Neural progenitor cell (in vitro differentiated cells): Measurements from ENCODE around the gene SLC1A6. TPM values are rescaled to one million over a fixed set of nuclear protein-coding genes. Genes with fewer than 3 reads are reported as not detected.

Experiments used
- DNase-seq: peaks from one replicate; pipeline ENCODE4 v3.0.0-alpha.2; 2016; ENCODE audit warnings: low spot score
- H2AFZ ChIP-seq: fragments of 200-600 bp; sonication (generic); replicated peaks from 2 replicates; pipeline ENCODE4 v1.6.1; 2016; ENCODE audit warnings: antibody characterized with exemption
- H3F3A ChIP-seq: fragments of 200-600 bp; sonication (generic); 2 replicates; pipeline ENCODE4 v1.6.1; 2016; ENCODE audit warnings: antibody characterized with exemption, low read depth
- H3K27ac ChIP-seq: fragments of 200-600 bp; sonication (generic); 2 replicates; pipeline ENCODE4 v1.5.1; 2016; ENCODE audit warnings: mild to moderate bottlenecking
- H3K27me3 ChIP-seq: fragments of 200-600 bp; sonication (generic); 2 replicates; pipeline ENCODE4 v1.6.1; 2016; ENCODE audit warnings: mild to moderate bottlenecking, moderate library complexity
- H3K36me3 ChIP-seq: fragments of 200-600 bp; sonication (generic); 2 replicates; pipeline ENCODE4 v1.5.1; 2016
- H3K4me1 ChIP-seq: fragments of 200-600 bp; sonication (generic); 2 replicates; pipeline ENCODE4 v1.6.1; 2016; ENCODE audit warnings: mixed run types
- H3K4me2 ChIP-seq: fragments of 200-600 bp; sonication (generic); 2 replicates; pipeline ENCODE4 v1.6.1; 2016
- H3K4me3 ChIP-seq: fragments of 200-600 bp; sonication (generic); 2 replicates; pipeline ENCODE4 v1.5.1; 2016
- H3K79me2 ChIP-seq: fragments of 200-600 bp; sonication (generic); 2 replicates; pipeline ENCODE4 v1.6.1; 2016; ENCODE audit warnings: low read depth
- H3K9ac ChIP-seq: fragments of 200-600 bp; sonication (generic); 2 replicates; pipeline ENCODE4 v1.6.1; 2016
- H3K9me3 ChIP-seq: fragments of 200-600 bp; sonication (generic); 2 replicates; pipeline ENCODE4 v1.5.1; 2016; ENCODE audit warnings: low read depth
- H4K20me1 ChIP-seq: fragments of 200-600 bp; sonication (generic); 2 replicates; pipeline ENCODE4 v1.6.1; 2016; ENCODE audit warnings: low read depth
- H3K27ac Mint-ChIP-seq: 3 replicates; pipeline ENCODE4 v1.8.0; 2021; ENCODE audit warnings: mixed read lengths
- H3K27me3 Mint-ChIP-seq: 2 replicates; pipeline ENCODE4 v1.8.0; 2022; ENCODE audit warnings: low read depth, mild to moderate bottlenecking, inconsistent platforms, moderate library complexity, mixed read lengths; ENCODE audit not compliant: insufficient read depth
- H3K36me3 Mint-ChIP-seq: 3 replicates; pipeline ENCODE4 v1.8.0; 2021; ENCODE audit warnings: mixed read lengths
- H3K4me1 Mint-ChIP-seq: 3 replicates; pipeline ENCODE4 v1.8.0; 2021; ENCODE audit warnings: mixed read lengths
- H3K4me3 Mint-ChIP-seq: 3 replicates; pipeline ENCODE4 v1.8.0; 2021; ENCODE audit warnings: mild to moderate bottlenecking, moderate library complexity, mixed read lengths
- H3K9me3 Mint-ChIP-seq: 3 replicates; pipeline ENCODE4 v1.8.0; 2020; ENCODE audit warnings: mixed read lengths
- EZH2 ChIP-seq: fragments of 200-600 bp; sonication (generic); IDR thresholded peaks from 2 replicates; pipeline ENCODE4 v1.6.1; 2017; ENCODE audit warnings: antibody characterized with exemption, mild to moderate bottlenecking, moderate library complexity
- EZH2phosphoT487 ChIP-seq: fragments of 200-600 bp; sonication (generic); IDR thresholded peaks from 2 replicates; pipeline ENCODE4 v1.6.1; 2017; ENCODE audit warnings: antibody characterized with exemption
- total RNA-seq: library from RNA; depleted of rRNA; stranded (reverse); fragments of >200 nt; gene quantifications from 2 replicates; pipeline ENCODE4 v1.2.3, GENCODE V29; 2015; ENCODE audit warnings: low replicate concordance
- TF ChIP-seq, protein P1 (sequence below): fragments of 200-600 bp; sonication (generic); IDR thresholded peaks from 2 replicates; pipeline ENCODE4 v1.5.1; 2017; ENCODE audit warnings: antibody characterized with exemption, mild to moderate bottlenecking

SLC1A6 gene
- total RNA-seq, 1 donor from 2014 or later: 15.0 TPM

DNA sequence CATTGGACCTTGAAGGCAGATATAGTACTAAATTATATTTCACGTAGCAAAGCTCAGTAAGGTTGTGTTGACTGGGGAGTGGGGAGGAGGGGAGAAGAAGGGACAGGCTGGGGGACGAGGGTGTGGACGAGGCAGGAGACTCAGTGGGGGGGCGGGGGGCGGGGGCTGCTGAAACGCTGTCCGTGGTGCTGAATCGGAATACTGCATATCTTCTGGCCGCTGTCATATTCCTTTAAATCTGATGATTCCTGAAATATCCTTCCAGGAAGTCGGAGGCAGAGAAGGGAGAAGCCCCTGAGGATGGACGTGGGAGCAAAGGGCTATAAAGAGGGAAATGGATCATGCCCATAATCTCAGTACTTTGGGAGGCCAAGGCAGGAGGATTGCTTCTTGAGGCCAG, 34.9 kb upstream of the SLC1A6 start:
- no peaks in the 10 kb centered on the region for H3K9me3 ChIP-seq
- no peaks in the 10 kb centered on the region for H4K20me1 ChIP-seq
- Mint-ChIP-seq H3K27ac (no peak overlapping the region), H3K4me1 (peaks cover 7% of the 10 kb centered on the region), H3K4me3 (no peak overlapping the region), H3K36me3 (no peaks in the 10 kb centered on the region), H3K27me3 (peaks cover 22% of the 10 kb centered on the region), H3K9me3 (no peaks in the 10 kb centered on the region)
- H3F3A ChIP-seq: peaks cover 7% of the 10 kb centered on the region
- H3K4me3 ChIP-seq: no peak overlapping the region
- no peaks in the 10 kb centered on the region for H3K4me1 ChIP-seq
- H3K27ac ChIP-seq: no peak overlapping the region
- no peaks in the 10 kb centered on the region for H3K36me3 ChIP-seq
- DNase-seq: peak; percentile 45
- H3K27me3 ChIP-seq: peaks cover 52% of the 10 kb centered on the region
- H3K79me2 ChIP-seq: no peaks in the 10 kb centered on the region
- no peak overlapping the region for H3K9ac ChIP-seq
- H3K4me2 ChIP-seq: no peak overlapping the region
- TF ChIP-seq, protein P1, sequence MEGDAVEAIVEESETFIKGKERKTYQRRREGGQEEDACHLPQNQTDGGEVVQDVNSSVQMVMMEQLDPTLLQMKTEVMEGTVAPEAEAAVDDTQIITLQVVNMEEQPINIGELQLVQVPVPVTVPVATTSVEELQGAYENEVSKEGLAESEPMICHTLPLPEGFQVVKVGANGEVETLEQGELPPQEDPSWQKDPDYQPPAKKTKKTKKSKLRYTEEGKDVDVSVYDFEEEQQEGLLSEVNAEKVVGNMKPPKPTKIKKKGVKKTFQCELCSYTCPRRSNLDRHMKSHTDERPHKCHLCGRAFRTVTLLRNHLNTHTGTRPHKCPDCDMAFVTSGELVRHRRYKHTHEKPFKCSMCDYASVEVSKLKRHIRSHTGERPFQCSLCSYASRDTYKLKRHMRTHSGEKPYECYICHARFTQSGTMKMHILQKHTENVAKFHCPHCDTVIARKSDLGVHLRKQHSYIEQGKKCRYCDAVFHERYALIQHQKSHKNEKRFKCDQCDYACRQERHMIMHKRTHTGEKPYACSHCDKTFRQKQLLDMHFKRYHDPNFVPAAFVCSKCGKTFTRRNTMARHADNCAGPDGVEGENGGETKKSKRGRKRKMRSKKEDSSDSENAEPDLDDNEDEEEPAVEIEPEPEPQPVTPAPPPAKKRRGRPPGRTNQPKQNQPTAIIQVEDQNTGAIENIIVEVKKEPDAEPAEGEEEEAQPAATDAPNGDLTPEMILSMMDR: no peak
- no peak for TF ChIP-seq EZH2
- TF ChIP-seq EZH2phosphoT487: no peak
- no peak overlapping the region for H2AFZ ChIP-seq

DNA sequence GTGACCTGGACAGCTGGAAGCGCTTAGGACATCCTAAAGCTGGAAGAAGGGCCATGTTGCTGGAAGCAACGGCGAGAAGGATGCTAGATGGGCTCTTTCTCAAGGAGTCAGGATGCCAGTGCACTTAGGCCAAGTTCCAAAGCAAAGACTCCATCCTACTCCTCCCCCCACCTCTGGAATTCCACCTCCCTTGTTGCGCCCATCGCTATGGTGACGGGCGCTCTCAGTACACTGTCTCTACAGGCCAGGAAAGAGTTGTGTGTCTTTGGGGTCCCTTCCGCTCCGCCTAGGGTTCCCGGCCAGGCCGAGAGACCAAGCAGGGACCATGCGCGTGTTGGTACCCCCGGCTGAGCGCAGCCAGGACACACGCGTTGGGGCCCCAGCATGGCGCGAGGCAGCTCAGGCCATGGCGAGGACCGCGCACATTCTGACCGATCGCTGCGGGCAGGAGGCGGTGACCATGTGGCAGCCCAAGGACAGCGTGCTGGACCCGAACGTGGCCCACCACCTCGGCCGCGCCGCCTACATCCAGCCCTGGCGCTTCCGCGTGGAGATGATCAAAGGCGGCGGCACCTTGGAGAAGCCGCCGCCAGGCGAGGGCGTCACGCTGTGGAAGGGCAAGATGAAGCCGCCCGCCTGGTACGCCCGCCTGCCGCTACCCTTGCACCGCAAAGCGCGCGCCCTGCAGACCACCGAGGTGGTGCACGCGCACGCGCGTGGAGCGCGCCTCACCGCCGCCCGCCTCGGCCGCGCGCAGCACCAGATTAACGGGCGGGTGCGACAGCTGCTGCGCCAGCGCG, 31.0 kb upstream of the SLC1A6 start:
- no peaks in the 10 kb centered on the region for H3K4me1 ChIP-seq
- peak overlapping the region; percentile 34 for H2AFZ ChIP-seq
- peak; percentile 76 for DNase-seq
- peaks cover 24% of the 10 kb centered on the region for H3K27me3 Mint-ChIP-seq
- H4K20me1 ChIP-seq: no peaks in the 10 kb centered on the region
- H3K36me3 ChIP-seq: no peaks in the 10 kb centered on the region
- no peak for TF ChIP-seq EZH2
- TF ChIP-seq, protein P1: no peak
- TF ChIP-seq EZH2phosphoT487: no peak
- H3K4me2 ChIP-seq: peak overlapping the region; percentile 73
- no peaks in the 10 kb centered on the region for H3K79me2 ChIP-seq
- H3K4me1 Mint-ChIP-seq: peaks cover 7% of the 10 kb centered on the region
- H3K4me3 Mint-ChIP-seq: peak overlapping the region; percentile 67
- peaks cover 7% of the 10 kb centered on the region for H3F3A ChIP-seq
- H3K9ac ChIP-seq: no peak overlapping the region
- no peaks in the 10 kb centered on the region for H3K9me3 ChIP-seq
- no peaks in the 10 kb centered on the region for H3K36me3 Mint-ChIP-seq
- no peak overlapping the region for H3K27ac Mint-ChIP-seq
- H3K27me3 ChIP-seq: peaks cover 60% of the 10 kb centered on the region
- peak overlapping the region; percentile 41 for H3K4me3 ChIP-seq
- no peaks in the 10 kb centered on the region for H3K9me3 Mint-ChIP-seq
- H3K27ac ChIP-seq: no peak overlapping the region

DNA sequence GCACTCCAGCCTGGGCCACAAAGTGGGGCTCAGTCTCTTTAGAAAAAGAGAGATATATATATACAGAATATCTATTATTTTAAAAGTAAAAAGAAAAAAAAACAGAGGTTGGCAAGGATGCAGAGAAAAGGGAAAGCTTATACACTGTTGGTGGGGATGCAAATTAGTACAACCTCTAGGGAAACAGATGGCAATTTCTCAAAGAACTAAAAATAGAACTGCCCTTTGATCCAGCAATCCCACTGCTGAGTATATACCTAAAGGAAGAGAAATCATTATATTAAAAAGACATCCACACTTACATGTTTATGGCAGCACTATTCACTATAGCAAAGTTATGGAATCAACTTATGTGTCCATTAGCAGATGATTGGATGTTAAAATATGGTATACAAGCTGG, 28.6 kb upstream of the SLC1A6 start:
- H3K9me3 Mint-ChIP-seq: no peaks in the 10 kb centered on the region
- H3K36me3 Mint-ChIP-seq: no peaks in the 10 kb centered on the region
- no peaks in the 10 kb centered on the region for H3K79me2 ChIP-seq
- H3K27ac Mint-ChIP-seq: no peak overlapping the region
- no peaks in the 10 kb centered on the region for H3K4me1 ChIP-seq
- no peak overlapping the region for H3K27ac ChIP-seq
- peaks cover 45% of the 10 kb centered on the region for H3K27me3 ChIP-seq
- TF ChIP-seq, protein P1: no peak
- no peak for TF ChIP-seq EZH2
- TF ChIP-seq EZH2phosphoT487: no peak
- H3K9me3 ChIP-seq: no peaks in the 10 kb centered on the region
- no peak overlapping the region for H3K4me3 Mint-ChIP-seq
- no peak overlapping the region for H3K4me3 ChIP-seq
- DNase-seq: no peak
- no peak overlapping the region for H2AFZ ChIP-seq
- no peak overlapping the region for H3K4me2 ChIP-seq
- no peaks in the 10 kb centered on the region for H3K36me3 ChIP-seq
- peaks cover 7% of the 10 kb centered on the region for H3F3A ChIP-seq
- no peaks in the 10 kb centered on the region for H4K20me1 ChIP-seq
- H3K27me3 Mint-ChIP-seq: peaks cover 19% of the 10 kb centered on the region
- H3K4me1 Mint-ChIP-seq: peaks cover 7% of the 10 kb centered on the region
- no peak overlapping the region for H3K9ac ChIP-seq
